EH (cell line): Measurements from ENCODE around the gene FADS6.
A peak's percentile ranks its signal among the peaks of the same experiment; 100 is the strongest.
"Not testable (repeated sequence)": the region's sequence is repeated elsewhere in the genome, so short reads cannot be mapped to it uniquely, and the experiment has no call there.

ENCODE experiments used
- DNase-seq: peaks from one replicate; pipeline ENCODE4 v3.0.0-alpha.2; 2015; ENCODE audit warnings: low read depth

Gene FADS6

DNA sequence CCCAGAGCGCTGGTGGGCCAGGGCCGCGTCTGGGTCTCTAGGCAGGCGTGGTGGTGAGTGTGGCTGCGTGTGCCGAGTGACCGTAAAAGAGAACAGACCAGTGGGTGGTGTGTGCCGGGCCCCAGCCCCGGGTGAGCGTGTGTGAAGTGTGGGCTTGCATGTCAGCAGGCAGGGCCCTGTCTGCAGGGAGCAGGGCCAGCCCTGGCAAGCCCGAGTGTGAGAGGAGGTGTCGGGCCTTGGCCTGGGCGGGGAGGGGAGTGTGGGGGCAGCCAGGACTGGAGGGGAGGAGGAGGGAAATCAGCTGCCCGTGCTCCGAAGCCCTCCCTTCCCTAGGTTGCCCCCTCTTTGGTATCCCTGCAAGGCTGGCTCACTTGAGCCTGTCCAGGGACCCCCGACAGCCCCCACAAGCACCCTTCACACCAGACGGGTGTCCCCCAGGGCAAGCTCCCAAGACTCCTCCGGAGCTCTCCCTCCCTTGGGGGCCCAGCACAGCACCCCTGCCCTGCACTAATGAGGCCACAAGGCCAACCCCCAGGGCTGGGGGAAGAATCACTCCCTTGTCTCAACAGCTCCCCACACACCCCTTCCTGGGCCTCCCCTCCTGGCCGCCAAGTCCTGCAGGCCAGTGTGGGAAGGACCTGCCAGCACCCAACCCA, 27.7 kb upstream of the FADS6 start:
- DNase-seq, result no peak

GRCh38 chr17:74920642-74921025, 27.2 kb upstream of the FADS6 start:
- no peak for DNase-seq

DNA sequence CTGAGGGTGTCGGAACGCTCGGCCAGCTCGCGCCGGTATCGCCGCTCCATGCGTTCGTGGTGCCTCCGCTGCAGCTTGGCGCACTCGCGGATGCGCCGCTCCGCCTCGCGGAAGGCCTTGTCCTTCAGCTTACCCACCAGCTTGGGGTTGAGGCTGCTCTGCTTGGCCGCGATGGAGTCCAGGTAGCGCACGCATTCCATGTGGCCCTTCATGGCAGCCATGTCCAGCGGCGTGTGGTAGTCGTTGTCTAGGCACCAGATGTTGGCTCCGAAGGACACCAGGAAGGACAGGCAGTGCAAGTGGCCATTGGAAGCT, 26.8 kb upstream of the FADS6 start:
- DNase-seq, result no peak

- DNase-seq, result peak; percentile 15
Observed at GRCh38 chr17:74919440-74920305, 26.2 kb upstream of the FADS6 start.

DNA sequence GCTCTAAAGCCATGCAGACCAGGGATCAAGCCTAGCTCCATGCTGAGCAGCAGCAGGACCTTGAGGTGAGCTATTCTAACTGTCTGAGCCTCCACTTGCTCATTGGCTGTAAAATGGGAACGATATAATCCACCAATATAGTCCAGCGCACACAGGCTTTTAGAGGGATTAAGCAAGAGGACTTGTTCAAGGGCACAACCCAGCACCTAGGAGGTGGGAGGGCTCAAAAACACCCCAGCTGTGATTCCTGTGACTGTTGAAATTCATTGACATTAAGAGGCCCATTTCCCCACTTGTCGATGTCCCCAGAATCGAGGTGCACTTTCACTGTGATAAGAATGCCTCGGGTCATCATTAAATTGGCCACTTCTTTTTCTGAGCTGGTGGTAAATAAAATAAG, 25.5 kb upstream of the FADS6 start:
- DNase-seq, result no peak

DNA sequence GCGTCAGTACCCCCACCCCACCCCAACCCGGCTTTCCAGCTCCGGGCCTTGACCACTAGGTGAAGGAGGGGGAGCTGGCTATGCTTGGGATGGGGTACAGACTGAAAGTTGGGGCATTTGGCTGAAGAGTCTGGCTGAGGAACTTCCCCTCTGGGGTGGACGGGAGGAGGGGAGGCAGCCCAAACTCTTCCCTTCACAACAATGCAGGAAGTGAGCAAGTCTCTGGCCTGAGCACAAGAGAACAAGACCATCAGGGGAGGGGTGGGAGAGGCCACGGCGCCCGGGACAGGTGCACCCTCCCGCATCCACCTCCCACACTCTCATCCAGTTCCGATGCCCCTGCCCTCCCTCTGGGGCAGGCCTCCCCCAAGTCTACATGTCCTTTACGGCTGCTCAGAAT, 24.0 kb upstream of the FADS6 start:
- no peak for DNase-seq

DNA sequence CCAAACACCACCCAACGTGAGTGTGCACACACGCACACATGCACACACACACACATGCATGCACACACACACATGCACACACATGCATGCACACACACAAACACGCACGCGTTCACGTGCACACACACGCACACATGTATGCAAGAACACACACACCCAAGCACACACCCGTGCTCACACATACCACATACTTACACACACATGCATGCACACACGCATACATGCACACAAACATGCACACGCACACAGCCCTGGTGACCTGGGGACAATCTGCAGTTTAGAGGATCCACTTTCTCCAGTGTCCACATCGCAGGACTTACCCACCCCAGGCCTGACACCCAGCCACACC, 23.4 kb upstream of the FADS6 start:
- no peak for DNase-seq

- no peak for DNase-seq
Observed at GRCh38 chr17:74916136-74916850, 22.9 kb upstream of the FADS6 start.

GRCh38 chr17:74911423-74911822, 18.0 kb upstream of the FADS6 start:
- not testable (repeated sequence) for DNase-seq

DNA sequence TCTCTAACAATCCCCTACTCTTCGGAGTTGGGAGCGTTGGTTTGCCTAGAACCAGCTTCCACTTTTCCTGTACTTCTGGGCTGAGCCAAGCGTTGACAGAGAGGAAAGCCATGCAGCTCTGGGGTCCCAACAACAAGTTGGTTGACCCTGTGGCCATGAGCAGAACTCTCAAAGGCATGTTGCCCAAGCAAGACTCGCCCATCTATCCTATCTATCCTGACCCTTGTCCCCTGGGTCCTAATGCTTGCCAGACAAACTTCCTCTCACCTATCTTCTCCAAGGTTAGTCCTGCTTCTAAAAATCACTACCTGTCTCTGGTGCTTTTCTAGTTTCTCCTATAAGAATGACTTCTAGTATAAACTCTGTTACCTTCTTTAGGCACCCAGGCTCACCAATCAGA, 15.7 kb upstream of the FADS6 start:
- DNase-seq, result not testable (repeated sequence)

- no peak for DNase-seq
Observed at GRCh38 chr17:74907012-74907411, 13.6 kb upstream of the FADS6 start.

DNA sequence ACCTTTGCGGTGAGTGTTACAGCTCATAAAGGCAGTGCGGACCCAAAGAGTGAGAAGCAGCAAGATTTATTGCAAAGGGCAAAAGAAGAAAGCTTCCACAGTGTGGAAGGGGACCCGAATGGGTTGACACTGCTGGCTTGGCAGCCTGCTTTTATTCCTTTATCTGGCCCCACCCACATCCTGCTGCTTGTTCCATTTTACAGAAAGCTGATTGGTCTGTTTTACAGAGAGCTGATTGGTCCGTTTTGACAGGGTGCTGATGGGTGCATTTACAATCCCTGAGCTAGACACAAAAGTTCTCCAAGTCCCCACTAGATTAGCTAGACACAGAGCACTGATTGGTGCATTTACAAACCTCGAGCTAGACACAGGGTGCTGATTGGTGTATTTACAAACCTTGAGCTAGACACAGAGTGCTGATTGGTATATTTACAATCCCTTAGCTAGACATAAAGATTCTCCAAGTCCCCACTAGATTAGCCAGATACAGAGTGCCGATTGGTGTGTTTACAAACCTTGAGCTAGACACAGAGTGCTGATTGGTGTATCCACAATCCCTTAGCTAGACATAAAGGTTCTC, 12.9 kb upstream of the FADS6 start:
- peak; percentile 11 for DNase-seq

- DNase-seq, result no peak
Observed at GRCh38 chr17:74904687-74905409, 11.4 kb upstream of the FADS6 start.

DNA sequence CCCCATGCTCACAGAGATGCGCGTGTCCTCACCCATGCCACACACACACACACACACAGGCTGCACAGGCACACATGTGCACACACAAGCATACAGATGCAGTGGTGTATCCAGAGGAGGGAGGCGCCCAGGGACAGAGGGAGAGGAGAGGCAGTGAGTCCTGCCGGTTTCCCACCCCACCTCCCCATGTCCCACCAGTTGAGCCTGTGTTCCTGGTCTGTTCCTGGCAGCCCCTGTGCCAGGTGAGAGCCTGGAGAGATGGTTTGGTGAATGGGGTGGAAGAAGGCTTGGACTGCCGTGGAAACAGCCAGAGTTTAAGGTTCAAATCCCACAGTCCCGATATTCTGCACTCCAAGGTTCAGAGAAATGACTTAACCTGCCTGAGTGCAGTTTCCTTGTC, 10.2 kb upstream of the FADS6 start:
- no peak for DNase-seq

DNA sequence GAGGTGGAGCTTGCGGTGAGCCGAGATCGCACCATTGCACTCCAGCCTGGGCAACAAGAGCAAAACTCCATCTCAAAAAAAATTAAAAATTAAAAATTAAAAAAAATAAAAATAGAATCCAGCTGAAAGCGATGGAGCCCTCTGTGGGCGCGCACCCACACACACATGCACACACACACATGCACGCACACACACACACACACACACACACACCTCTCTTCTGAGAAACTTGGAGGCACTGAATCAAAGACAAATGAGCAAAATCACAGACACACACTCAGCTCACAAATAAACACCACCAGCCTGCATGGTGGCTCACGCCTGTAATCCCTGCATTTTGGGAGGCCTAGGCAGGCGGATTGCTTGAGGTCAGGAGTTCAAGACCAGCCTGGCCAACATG, 9.6 kb upstream of the FADS6 start:
- DNase-seq, result no peak

DNA sequence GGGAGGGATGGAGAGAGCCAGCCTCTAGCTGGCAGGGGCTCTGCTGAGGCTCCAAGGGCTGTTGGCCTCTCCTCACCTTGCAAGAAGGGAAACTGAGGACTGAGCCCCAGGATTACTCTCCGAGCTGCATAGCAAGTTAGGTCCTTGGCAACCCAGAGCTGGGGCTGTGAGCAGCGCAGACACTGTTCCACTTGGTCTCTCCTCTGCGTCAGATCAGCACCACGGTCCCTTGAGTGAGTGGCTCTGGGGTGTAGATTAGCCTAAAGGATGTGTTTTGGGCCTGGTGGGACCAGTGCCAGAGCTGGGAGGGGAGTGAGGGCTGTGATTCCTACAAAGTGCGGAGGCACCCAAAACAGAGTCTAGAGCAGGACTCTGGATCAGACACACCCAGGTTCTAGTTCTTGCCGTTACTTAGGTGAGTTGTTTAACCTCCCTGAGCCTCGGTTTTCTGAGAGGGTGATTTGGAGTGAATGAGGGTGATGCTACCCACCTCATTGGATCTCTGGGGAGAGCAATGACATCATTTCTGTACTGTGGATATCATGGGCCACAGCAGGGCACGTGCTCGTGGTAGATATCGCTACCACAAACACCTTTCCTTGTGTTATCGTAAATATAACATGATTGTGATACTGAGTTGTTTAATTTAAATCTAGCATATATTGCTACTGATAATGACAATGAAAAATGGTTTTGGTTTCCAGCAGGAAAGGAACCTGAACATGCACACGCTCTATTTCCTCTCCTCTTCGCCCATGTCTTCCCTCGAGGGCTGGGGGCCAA, 8.1 kb upstream of the FADS6 start:
- no peak for DNase-seq

DNA sequence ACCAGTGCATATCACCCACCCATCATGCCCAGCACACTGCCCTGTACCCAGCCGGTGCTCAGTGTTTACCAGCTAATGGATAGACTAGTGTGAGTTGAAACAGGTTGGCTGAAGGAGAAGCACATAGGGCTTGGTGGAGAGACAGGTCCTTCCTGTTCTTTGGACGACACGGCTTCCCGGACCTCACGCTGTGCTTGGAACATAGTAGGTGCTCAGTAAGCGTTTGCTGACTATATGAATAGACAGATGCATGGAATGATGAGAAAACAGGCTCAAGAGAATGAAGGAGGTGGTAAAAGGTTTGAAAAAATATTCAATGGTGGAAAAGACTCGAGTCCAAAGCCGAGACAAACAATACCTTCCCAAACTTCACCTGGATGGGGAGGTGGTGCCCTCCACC, 6.8 kb upstream of the FADS6 start:
- DNase-seq, result no peak

- no peak for DNase-seq
Observed at GRCh38 chr17:74898376-74898946, 5.0 kb upstream of the FADS6 start.

DNA sequence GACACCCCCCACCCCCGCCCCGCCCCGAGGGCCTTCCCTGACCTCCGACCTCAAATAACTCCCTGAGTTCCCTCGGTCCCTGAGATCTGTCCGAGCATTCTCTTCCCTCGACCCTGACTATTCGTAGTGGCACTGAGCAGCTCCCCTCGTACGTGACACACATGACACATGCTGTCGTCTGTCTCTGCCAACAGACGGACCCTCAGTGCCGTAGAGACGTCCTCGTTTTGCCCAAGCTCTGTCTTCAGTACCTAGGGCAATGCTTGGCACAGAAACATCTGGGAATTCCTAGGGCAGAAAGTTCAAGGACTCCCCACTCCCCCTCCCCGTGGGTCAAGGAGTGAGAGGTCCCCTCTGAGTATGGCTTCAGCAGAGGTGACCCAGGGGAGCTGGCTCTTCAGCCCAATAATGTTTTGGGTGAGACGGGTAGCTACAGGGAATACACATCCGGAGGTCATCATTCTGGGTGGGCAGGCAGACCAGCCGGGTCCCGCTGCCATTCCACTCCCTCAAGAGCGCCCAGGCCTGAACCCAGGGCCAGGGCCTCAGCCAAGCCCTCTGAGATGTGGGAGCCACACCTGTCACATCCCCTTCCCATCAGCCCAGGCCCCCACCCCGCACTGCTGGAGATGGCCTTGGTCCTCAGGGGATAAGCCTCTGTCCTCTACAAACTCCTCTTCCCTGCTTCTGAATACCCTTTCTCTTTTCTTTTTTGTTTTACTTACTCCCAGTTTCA, 671 bp upstream of the FADS6 start:
- DNase-seq, result no peak
